HT1080 (cell line): ENCODE results near the gene PIGU. TPM values are rescaled to one million over a fixed set of nuclear protein-coding genes. Genes with fewer than 3 reads are reported as not detected.
"Not testable (repeated sequence)": the region's sequence is repeated elsewhere in the genome, so short reads cannot be mapped to it uniquely, and the experiment has no call there.

Source experiments
- DNase-seq: peaks from one replicate; pipeline ENCODE4 v3.0.0-alpha.2; 2015; ENCODE audit warnings: low read depth
- total RNA-seq: library from RNA; depleted of rRNA; stranded (reverse); fragments of >200 nt; shearing (Covaris generic); gene quantifications from 2 replicates; pipeline ENCODE4 v1.2.3, GENCODE V29; 2014

Gene PIGU
- total RNA-seq, 1 experiment from 2014 or later, result 20.8 TPM

GRCh38 chr20:34663213-34663943 lies 13.5 kb downstream of the PIGU start:
- DNase-seq, result no peak

GRCh38 chr20:34661811-34662210 lies 15.1 kb downstream of the PIGU start:
- peak; percentile 30 for DNase-seq

- not testable (repeated sequence) for DNase-seq
Observed at GRCh38 chr20:34658654-34659053, 18.2 kb downstream of the PIGU start.

- no peak for DNase-seq
Observed at GRCh38 chr20:34654207-34654744, 22.6 kb downstream of the PIGU start.

DNA sequence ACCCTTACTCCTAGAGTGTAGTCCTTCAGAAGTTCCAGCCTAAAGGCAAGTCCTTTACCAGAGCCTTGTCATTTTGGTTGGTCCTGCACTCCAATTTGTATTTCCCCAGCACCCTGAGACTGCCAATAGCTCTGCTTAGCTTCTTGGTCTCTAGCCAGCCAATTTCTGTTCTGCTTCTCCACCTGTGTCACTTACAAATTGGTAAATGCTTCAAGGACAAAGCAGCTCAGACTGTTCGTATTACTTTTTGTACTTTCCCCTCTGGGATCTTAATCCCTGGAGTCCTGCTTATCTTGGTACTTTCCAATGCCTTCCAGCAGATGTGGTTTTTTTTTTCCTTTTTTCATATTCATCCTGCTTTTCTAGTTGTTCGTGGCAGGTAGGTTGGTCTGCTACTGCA lies 25.7 kb downstream of the PIGU start:
- no peak for DNase-seq

GRCh38 chr20:34647737-34648136 lies 29.2 kb downstream of the PIGU start:
- no peak for DNase-seq

DNA sequence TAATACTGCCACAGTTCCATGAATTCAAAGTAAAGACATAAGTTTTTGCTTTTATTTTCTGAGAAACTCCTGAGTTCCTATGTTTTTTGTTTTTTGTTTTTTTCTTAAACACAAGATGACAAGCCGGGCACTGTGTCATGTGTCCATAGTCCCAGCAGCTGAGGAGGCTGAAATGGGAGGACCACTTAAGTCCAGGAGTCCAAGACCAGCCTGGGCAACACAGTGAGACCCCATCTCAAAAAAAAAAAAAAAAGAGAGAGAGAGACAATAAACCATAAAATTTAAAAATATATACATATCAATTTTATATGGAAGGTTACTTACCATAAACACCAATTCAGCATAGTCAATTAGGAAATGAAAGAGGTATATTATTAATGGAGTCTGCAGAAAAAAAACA lies 31.9 kb downstream of the PIGU start:
- DNase-seq, result no peak

DNA sequence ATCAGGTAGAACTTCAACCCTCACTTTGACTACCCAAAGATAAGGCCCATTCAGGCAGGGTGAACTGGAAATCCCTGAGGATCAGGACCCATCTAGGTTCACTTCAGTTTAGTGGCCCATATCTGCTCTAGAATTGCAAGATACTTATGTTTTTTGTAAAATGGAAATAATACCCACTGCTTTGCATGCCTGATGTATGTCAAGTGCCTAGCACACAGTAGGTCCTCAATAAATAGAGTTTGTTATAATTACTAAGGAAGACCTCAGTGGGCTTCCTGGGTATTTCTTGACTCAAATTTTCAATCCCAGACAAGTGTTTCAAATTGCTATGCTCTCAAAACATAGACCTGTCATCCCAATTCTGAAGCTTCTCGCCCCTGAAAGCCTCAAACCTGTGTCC lies 32.5 kb downstream of the PIGU start:
- DNase-seq, result no peak

- DNase-seq, result no peak
Observed at GRCh38 chr20:34643928-34644327, 33.0 kb downstream of the PIGU start.

DNA sequence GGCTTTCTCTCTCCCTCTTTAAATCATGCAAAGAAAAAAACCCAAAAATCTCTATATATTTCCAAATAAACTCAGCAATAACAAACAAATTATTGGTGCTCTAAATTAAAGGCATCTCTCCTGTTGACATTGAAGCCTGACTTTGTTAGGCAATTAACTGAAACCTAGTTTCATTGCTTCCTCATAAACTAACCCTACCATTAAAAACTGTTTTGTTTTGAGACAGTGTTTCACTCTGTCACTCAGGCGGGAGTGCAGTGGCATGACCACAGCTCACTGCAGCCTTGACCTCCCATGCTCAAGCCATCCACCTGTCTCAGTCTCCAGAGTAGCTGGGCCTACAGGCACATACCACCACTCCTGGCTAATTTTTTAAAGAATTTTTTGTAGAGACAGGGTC lies 34.9 kb downstream of the PIGU start:
- no peak for DNase-seq

GRCh38 chr20:34639755-34640222 lies 37.1 kb downstream of the PIGU start:
- DNase-seq, result no peak

- DNase-seq, result no peak
Observed at GRCh38 chr20:34638532-34638931, 38.4 kb downstream of the PIGU start.

DNA sequence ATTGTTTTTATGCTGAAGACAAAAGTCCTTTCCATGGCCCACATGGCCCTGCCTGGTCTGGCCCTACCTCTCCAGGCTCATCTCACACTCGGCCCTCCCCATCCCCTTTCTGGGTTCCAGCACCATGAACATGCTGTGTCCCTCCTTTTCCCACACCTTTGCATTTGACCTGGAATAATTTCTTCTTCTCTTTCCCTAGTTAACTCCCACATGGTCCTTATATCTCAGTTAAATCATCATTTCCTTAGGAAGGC lies 38.9 kb downstream of the PIGU start:
- DNase-seq, result no peak

- DNase-seq, result no peak
Observed at GRCh38 chr20:34637245-34638038, 39.5 kb downstream of the PIGU start.

GRCh38 chr20:34636648-34637047 lies 40.2 kb downstream of the PIGU start:
- no peak for DNase-seq

GRCh38 chr20:34634392-34634791 lies 42.5 kb downstream of the PIGU start:
- no peak for DNase-seq

GRCh38 chr20:34632870-34633452 lies 43.9 kb downstream of the PIGU start:
- no peak for DNase-seq

DNA sequence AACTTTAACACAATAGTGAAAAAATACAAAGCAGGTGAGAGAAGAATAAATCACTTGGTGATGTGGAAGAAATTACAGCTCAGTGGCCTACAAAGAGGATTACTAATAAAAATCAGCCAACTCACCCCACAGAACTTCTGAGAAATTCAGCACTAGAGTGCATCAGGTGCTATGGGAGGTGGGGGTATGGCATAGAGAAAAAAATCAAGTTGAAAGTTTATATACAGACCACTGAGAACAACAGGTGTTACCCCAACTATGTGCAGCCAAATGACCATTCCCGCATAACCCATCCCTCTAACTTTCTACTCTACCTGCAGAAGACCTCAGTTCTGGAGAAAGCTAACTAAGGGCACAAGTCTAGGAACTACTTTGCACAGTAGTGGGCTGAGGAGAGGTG lies 47.0 kb downstream of the PIGU start:
- DNase-seq, result no peak

DNA sequence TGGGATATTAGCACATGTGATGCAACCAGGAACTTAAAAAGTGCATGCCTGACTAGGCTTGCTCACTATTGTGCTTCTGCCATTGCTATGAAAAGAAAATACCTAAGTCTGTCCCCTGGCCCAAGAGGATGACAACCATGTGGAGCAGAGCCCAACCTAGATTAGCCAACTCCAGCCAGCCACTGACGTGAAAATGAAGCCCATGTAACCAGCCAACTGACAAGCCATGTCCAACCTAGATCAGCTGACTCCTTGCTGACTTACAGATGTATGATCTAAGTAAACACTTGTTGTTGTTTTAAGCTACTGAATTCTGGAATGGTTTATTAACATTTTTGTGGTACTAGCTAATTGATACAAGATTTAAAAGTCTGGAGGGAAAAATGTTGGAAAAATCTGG lies 47.5 kb downstream of the PIGU start:
- no peak for DNase-seq

DNA sequence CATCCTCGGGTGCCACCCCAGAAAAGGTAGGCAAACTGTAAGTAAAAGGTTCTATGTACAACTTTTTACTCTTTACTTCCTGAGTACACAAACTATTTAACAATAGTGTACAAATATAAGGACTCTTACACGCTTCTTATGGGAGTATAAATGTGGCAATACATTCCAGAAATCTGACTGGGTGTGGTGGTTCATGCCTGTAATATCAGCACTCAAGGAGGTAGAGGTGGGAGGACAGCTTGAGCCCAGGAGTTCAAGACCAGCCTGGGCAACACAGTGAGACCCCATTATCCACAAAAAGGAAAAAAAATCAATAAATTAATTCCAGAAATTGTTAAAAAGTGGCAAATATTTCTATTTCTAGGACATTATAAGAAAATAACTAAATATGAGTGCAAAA lies 48.9 kb downstream of the PIGU start:
- DNase-seq, result no peak

DNA sequence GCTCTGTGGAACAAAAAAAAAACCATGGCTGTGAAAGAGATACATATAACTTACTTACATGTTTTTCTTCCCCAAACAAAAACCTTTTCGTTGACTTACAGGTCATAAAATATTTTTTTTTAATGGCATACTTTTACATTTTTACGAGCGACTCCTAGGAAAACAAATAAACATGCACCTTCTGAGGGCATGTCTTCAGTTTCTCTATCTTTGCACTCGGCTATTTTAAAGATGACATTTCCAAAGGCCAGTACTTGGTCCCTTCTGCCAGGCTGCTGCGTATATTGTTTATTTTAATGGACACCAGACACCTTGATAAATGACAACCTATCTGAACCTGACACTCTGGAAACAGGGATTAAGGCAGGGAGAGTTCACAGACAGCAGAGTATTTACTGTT lies 49.4 kb downstream of the PIGU start:
- DNase-seq, result no peak

- no peak for DNase-seq
Observed at GRCh38 chr20:34626992-34627391, 49.9 kb downstream of the PIGU start.
